Activated CD8-positive, alpha-beta memory T cell treated with anti-CD3 and anti-CD28 coated beads, Interleukin-2, amount 50 U/mL, for 1 hour (primary cell): ENCODE results near the gene TBX2.
"Not testable (repeated sequence)": the region's sequence is repeated elsewhere in the genome, so short reads cannot be mapped to it uniquely, and the experiment has no call there.

ENCODE experiments used
- DNase-seq: peaks from one replicate; pipeline ENCODE4 v3.0.0-alpha.2; 2020; ENCODE audit errors: extremely low read depth

Gene TBX2

DNA sequence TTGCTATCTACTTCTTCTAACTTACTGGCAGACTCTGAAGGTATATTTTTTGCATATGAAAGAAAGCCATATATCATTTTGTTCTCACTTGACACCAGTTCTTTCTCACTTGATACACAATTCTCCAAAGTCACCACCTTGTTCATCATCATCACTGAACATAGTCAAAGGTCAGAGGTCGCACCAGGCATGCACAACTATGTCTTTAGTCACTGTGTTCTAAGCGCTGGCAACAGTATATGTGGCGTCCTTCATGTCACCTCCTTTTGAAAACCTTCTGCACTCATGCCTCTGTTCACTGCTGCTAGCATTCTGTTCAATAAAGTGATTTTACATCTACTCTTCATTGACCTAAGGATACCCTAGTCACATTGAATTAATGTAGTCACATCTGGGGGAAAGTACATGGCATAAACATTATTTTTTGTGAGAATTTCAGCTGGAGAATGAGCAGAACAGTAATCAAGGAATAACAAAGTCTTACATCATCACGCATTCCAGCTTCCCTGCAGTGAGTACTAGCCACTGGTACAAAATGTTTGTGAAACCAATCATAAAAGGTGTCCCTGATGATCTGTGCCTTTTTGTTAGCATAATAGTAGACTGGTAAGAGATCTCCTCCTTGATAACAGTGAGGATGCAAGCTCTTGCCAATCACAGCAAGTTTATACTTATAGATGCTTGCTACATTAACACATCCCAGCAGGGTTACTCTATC, 32.1 kb downstream of the TBX2 start:
- DNase-seq = no peak

DNA sequence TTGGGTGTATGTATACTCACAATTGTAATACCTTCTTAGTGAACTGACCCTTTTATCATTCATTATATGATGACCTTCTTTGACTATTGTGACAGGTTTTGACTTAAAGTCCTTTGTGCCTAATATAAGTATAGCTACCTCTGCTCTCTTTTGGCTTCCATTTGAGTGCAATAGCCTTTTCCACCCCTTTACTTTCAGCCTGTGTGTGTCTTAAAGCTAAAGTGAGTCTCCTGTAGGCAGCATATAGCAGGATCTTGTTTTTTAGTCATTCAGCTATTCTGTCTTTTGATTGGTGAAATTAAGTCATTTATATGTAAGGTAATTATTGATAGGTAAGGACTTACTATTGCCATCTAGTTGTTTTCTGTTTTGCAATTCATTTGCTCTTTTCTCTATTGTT, 36.6 kb downstream of the TBX2 start:
- no peak for DNase-seq

DNA sequence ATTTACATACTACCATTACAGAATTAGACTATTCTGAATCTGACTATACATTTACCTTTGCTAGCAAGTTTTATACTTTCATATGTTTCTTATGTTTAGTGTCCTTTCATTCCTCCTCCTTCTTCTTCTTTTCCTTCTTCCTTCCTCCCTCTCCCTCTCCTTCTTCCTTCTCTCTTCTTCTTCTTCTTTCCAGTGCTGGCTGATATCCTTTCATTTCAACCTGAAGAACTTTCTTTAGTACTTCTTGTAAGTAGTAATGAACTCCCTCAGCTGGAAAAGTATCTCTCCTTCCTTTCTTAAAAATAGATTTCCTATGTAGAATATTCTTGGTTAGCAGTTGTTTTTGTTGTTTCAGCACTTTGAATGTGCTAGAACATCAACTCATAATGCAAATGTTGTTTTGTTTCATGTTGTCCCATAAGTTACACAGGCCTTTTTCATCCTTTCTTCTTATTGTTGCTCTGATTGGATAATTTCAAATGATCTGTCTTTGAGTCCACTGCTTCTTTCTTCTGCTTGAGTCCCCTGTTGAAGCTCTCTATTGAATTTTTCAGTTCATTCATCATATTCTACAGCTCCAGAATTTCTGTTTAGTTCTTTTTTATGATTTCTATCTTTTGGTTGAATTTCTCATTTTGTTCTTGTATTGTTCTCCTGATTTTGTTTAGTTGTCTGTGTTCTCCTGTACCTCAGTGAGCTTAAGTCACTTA, 37.5 kb downstream of the TBX2 start:
- no peak for DNase-seq

DNA sequence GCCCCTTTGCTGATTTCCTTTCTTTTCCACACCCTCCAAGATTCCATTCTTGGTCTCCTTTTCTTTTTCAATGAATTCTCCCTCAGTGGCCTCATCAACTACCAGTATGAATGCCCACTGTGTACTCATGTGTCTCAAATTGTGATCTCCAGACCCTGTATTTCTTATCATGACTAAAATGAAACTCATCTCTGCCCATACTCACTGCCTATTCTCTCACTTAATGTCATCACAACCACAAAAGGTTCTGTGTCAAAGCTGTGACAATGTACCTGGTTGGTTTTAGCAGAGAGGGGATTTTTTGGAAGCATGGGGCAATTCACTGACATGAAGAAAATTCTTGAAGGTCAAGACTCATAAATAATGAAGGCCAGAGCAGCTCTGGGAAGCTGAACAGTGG, 41.1 kb downstream of the TBX2 start:
- no peak for DNase-seq

DNA sequence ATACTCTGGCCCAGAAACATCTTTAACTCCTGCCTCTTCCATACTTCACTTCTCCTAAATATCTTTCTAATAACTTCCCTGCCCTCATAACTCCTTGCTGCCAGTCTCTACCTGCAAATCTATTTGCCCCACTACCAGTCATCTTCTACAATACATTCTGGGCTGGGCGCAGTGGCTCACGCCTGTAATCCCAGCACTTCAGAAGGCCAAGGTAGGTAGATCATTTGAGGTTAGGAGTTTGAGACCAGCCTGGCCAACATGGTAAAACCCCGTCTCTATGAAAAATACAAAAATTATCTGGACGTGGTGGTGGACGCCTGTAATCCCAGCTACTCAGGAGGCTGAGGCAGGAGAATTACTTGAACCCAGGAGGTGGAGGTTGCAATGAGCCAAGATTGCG, 41.9 kb downstream of the TBX2 start:
- not testable (repeated sequence) for DNase-seq

DNA sequence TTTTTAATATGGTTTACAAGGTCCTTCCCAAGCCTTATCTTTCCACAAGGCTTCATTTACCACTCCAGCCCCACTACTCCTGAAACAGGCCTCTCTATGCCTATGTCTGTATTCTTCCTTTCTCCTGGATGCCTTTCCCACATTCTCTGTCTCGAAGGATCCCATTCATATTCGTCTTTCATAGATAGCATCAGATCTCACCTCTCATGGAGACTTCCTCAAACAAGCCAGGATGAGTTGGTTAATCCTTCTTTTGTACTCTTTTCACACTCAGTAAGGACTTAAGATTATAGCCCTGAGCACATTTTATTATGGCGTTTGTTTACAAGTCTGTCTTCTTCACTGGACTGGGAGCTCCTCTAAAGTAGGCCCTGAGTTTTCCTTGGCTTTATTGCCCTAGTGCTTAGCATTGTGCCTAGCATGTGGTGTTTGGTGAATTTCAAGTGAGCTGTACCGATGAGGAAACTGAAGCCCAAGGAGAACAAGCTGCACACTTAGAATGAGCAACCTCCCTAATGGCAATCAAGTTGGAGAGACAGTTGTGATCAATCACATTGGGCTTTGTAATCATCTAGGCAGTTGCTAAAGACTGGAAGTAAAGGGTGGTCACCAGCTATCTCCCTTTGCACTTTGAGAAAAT, 42.6 kb downstream of the TBX2 start:
- DNase-seq = no peak

DNA sequence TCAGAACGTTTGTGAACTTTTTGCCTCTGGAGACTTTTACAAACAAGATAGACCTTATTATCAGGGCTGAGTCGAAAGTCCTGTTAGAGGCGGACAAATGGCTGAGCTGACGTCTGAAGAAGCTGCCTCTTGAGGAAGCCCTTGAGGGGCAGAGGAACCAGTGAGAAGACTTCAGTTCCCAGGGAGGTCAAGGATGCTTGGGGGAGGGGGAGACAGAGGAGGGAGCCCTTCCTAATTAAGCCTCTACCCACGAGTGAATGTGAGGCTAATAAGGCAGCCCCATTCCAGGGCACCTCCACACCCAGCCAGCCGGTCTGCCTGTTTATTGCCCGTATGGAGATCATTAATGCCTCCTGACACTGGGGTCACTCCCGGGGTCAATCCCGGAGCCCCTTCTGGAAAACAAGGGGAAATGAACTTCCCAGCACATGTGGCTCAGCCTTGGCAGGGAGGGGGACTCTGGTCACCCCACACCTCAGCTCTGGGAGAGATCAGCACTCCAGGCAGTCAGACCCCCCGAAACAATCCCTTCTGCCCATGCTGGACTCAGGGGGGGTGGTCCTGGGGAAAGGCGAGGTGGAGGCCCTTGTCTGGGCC, 43.3 kb downstream of the TBX2 start:
- DNase-seq = no peak

DNA sequence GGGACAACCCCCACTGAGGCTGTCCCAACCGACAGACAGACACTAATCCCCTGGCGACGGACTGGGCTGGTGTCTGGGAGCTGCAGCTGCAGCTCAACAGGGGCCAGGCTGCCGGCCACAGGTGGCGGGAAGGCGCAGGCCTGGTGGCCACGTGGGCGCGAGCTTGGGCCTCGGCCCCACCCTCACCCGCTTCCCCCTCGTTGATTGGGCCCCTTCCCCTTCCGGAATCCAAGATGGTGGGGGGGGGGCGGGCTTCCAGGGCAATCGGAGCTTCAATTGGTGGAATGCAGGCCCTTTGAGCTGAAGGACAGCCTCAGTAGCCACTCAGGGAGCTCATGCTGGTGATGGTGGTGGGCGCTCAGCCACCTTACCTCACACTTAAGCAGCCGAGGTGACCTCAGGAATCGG, 43.8 kb downstream of the TBX2 start:
- no peak for DNase-seq

DNA sequence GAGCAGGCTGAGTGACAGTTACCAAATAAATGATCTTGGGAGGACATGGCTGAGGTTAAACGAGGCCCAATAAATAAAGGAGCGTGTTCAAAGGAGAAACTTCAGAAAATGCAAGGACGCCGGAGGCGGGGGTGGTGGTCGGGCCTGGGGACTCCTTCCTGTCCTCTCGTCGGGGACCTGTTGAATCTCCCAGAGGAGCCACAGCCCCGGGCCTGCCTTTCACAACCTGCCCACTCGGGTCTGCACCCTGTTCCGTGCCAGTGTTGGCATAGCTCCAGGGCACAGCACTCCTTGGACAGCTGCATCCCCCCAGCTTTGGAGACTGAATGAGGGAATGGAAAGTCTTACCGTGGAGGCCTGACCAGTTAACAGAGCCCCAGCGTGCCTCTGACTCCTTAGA, 44.4 kb downstream of the TBX2 start:
- no peak for DNase-seq

DNA sequence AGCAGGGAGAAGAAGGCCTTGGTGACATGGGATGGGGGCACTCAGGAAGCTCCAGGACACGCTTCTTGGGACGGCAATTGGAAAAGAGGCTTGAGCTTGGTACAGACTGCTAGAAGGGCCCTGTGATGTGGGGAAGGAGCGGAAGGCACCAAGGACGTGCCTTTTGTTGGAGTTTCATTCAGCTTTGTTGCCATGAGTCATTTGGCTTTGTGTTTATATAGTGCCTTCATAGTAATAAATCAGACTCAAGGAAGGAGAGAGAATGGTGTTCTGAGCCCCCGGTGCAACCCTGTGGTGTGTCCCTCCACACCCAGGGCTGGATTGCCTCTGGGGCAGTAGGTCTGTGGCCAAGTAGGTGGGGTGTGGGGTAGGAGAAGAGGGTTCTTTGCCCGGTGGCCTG, 45.2 kb downstream of the TBX2 start:
- no peak for DNase-seq

DNA sequence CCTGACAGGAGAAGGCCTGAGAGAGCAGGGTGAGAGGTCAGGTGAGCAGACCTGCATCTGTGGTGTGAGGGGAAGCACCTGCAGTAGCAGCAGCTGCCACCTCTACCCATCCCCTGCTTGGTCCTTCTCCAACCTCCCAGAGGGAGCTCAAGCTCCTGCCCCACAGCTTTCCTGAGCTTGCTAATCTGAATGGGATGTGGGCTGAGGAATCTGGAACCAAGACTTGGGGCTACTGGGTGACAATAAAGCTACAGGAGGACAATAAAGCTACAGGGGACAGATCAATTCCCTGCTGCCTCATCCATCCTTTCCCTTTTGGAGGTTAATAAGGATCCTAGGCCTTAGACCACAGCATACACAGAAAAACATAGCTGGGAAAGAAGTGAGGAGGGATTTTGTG, 47.7 kb downstream of the TBX2 start:
- DNase-seq = no peak

DNA sequence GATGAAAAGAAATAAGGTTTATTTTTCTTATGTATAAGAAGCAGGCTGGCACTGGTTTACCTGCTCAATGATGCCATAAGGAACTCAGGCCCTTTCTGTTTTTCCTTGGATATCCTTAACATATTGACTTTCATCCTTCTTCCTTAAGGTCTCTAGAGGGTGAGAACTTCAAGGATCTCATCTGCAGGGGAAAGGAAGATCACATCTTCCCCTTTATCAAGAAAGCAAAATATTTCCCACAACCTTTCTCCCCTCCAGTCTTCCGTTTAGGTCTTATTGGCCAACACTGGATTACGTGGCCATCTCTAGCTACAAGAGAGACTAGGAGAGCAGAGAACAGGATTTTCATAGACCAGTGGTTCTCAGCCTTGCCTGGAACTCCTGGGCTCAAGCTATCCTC, 48.4 kb downstream of the TBX2 start:
- DNase-seq = no peak

DNA sequence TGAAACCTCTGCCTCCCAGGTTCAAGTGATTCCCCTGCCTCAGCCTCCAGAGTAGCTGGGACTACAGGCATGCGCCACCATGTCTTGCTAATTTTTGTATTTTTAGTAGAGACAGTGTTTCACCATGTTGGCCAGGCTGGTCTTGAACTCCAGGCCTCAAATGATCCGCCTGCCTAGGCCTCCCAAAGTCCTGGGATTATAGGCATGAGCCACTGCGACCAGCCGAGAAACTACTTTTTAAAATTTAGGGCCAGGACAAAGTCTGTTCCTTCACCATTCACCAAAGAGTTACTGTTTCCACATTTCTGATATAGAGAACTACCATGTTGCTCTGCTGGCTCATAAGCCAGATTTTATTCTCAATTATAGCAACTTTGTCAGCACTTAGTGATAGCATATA, 49.5 kb downstream of the TBX2 start:
- not testable (repeated sequence) for DNase-seq

DNA sequence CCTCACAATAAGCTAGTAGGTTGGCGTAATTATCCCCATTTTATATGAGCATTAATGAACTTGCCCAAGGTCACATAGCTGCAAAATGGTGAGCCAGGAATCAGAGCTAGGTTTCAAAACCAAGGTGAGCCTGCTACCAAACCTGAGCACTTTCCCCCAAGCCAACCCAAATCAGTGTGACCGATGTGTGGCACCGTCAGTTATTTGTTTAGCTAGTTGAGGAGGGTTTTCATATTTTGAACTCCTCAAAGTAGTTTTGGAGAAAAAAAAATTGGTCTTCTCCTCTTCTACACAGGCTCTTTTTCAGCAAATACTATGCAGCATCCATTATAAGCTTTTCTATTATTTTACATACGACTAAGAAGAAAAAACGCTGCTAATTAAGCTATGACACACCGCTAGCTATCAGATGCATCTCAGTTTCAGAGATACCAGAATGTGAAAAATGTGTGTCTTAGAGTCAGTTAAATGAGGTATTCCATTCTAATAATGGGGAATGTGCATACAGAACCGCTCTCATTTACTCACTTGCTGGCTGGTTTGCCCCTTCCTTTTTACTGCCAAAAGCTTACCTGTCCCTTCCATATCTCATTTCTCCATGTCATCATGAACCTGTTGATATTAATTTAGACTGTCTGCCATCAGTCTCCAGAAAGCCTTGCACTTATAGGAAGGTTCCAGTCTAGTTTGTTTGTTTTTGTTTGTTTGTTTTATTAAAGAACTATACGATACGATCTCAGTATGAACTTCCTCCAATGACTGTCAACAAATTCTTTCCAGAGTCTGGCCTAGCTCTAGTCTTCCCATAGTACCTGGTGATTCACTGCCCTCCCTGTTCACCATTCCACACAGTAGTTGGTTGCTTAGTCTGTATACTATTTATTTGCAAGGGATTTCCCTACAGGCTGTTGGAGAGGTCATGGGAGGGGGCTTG, 50.3 kb downstream of the TBX2 start:
- no peak for DNase-seq

DNA sequence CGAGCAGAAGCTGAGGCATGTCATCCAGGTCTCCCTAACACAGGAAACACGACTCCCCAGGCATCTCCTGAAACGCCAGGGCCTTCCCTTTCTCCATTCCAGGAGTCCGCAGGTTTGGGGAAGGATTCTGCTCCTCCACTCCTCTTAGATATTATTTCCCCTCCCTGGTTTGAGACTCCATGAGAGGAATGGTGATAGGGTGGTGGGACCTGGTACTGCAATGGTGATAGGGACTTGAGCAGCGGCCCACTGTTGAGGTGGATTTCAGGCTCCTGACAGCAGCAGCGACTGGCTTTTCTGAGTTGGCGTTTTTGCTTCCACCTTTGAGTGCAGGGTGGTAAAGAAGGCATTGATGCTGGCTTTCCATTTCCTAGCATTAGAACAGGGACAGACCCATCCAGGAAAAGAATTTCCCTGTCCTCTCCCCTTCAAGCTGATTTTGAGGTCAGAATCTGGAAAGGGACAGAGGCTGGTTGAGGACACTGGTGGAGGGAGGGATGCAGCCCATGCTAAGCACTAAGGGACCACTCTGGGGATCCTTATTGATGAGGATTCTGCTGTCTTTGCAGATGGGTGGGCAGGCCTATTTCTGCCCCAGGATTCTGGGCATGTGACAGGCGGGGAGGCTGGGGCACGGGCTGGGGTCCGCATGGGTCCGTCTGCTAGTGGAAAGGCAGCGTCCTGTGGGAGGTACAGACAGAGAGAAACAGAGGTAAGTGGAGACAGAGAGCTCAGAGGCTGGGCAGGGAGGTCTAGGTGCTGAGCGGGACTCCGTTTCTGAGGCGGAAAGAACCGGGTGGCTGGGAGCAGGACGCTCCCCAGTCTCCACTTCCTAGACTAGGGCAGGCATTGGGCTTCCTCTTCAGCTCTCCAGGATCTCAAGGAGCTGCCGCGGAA, 51.2 kb downstream of the TBX2 start:
- DNase-seq = no peak

DNA sequence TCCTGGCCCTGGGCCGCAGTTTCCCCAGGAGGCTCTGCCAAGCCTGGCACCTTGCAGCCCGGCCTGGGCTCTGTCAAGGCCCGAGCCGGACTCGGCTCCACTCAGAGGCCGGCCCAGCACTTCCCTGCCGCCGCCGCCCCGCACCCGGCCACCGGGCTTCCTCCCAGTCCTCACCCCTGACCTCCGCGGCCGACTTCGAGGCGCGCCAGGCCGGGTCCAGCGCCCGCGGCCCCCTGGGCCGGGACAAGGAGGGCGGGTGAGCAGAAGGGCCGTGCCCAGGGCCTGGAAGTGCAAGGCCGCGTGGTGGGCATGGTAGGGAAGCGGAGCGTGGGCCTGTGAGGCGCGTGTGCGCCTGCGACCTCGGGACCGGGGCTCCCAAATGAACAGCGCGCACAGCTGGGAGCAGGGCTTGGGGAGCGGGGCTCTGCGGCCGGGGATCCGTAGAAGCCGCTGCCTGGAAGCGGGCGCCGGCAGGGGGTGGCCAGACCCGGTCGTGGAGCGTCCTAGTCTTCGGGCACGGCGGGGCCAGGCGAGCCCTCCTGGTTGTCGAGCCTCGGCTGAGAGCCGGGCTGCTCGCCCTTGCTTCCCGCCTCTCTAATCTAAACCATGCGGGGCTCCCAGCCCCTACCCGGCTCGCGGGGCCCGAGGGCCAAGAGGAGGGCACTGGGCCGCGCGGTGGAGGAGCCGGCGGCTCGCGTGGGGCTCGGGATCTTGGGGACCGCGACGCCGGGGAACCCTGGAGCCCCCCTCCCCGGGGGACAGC, 52.1 kb downstream of the TBX2 start:
- DNase-seq = no peak

DNA sequence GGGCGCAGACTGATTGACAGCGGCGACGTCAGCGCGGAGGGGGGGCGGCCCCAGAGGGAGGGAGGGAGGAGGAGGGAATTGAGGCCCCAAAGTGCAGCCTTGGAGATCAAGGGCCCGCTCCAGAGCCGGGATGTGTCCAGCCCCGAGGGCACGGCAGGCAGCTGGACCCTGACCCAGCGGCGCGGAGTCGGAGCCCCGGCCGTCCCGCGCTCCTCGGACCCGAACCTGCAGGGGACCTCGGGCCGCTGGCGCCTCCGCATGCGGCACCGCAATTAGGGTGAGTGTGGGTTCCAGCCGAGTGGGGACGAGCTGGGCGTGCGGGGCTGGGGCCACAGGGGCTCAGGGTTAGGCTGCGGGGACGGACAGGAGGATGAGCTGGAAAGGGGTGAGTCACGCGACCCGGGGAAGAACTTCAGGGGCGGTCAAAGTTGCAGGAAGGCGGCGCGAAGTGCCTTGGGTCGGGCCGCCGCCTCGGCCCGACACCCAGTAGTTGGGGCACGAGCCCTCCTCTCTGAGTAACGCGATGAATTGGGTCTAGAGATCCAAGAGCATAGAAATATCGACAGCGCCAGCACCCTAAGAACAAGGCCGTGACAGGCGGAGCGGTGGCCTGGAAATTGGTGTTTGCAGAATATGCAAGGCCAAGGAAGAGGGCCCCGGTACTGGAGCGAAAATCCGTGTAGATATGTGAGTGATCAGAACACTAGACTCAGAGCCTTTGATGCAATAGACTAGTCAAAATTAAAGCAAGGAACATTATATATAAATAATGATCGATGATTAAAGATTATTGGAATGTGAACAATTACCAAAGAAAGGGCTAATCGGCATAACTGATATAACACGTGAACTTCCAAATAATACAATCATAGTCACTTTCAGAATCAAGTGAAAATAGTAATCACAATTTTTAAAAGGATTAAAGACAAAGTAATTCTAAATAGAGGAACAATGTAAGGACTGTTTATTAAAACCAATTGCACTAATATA, 53.0 kb downstream of the TBX2 start, which contains the start of gene TBX4:
TBX4 (plus strand) TSS at position 122 of the 990 bp plus-strand sequence. CDS start 4,069 bp downstream, outside the sequence.
- no peak for DNase-seq
